Tongue (tissue), 2 donors: ENCODE results near the gene TRAF7. TPM values are rescaled to one million over a fixed set of nuclear protein-coding genes. Genes with fewer than 3 reads are reported as not detected.
A peak's percentile ranks its signal among the peaks of the same experiment; 100 is the strongest.

Experiments
- DNase-seq: peaks from one replicate; pipeline ENCODE4 v3.0.0-alpha.2; 2015
- total RNA-seq: library from RNA; depleted of rRNA; stranded (reverse); fragments of >200 nt; gene quantifications from one replicate; pipeline ENCODE4 v1.2.3, GENCODE V29; 2014

TRAF7 gene
- total RNA-seq, 1 donor from 2014 or later = 27.4 TPM

- no peak for DNase-seq
Observed at GRCh38 chr16:2148714-2149629, 6.6 kb upstream of the TRAF7 start.

GRCh38 chr16:2149630-2150417 is 5.8 kb upstream of the TRAF7 start:
- DNase-seq = no peak

GRCh38 chr16:2150418-2151187 is 5.0 kb upstream of the TRAF7 start:
- peak; percentile 69 for DNase-seq

GRCh38 chr16:2151188-2152091 is 4.1 kb upstream of the TRAF7 start:
- no peak for DNase-seq

- DNase-seq = no peak
Observed at GRCh38 chr16:2152695-2153506, 2.7 kb upstream of the TRAF7 start.

GRCh38 chr16:2154533-2155090 is 970 bp upstream of the TRAF7 start:
- DNase-seq = peak; percentile 38

GRCh38 chr16:2155977-2156848 is 631 bp downstream of the TRAF7 start:
- peak; percentile 63 for DNase-seq

- DNase-seq = no peak
Observed at GRCh38 chr16:2156849-2157224, 1.3 kb downstream of the TRAF7 start.

GRCh38 chr16:2157480-2158261 is 2.1 kb downstream of the TRAF7 start:
- DNase-seq = no peak

GRCh38 chr16:2158262-2158638 is 2.7 kb downstream of the TRAF7 start:
- DNase-seq = no peak

- DNase-seq = peak; percentile 84
Observed at GRCh38 chr16:2159175-2159838, 3.7 kb downstream of the TRAF7 start.

GRCh38 chr16:2160915-2161551 is 5.5 kb downstream of the TRAF7 start:
- DNase-seq = peak; percentile 64

- DNase-seq = no peak
Observed at GRCh38 chr16:2161911-2162310, 6.3 kb downstream of the TRAF7 start.

GRCh38 chr16:2162676-2163118 is 7.1 kb downstream of the TRAF7 start:
- no peak for DNase-seq

GRCh38 chr16:2163211-2163881 is 7.8 kb downstream of the TRAF7 start:
- peak; percentile 52 for DNase-seq

- DNase-seq = no peak
Observed at GRCh38 chr16:2165861-2166260, 10.3 kb downstream of the TRAF7 start.
